Measurements from ENCODE around the gene TMOD2. TPM values are rescaled to one million over a fixed set of nuclear protein-coding genes. Genes with fewer than 3 reads are reported as not detected.

The TMOD2 gene
- total RNA-seq, 6 experiments from 2014 or later = 1.1 to 2.5 (median 1.3) TPM

- no peak for TF ChIP-seq POLR2A (IDR thresholded peaks at IDR 0.05)
- TF ChIP-seq, protein P1, sequence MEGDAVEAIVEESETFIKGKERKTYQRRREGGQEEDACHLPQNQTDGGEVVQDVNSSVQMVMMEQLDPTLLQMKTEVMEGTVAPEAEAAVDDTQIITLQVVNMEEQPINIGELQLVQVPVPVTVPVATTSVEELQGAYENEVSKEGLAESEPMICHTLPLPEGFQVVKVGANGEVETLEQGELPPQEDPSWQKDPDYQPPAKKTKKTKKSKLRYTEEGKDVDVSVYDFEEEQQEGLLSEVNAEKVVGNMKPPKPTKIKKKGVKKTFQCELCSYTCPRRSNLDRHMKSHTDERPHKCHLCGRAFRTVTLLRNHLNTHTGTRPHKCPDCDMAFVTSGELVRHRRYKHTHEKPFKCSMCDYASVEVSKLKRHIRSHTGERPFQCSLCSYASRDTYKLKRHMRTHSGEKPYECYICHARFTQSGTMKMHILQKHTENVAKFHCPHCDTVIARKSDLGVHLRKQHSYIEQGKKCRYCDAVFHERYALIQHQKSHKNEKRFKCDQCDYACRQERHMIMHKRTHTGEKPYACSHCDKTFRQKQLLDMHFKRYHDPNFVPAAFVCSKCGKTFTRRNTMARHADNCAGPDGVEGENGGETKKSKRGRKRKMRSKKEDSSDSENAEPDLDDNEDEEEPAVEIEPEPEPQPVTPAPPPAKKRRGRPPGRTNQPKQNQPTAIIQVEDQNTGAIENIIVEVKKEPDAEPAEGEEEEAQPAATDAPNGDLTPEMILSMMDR (IDR thresholded peaks at IDR 0.05) = no peak
- peaks cover 0 to 7% (median 1%) of the 10 kb centered on the region in 4 donors for H3K9me3 ChIP-seq
- intact Hi-C loops (cut with DNase I) = no loop called here
- no peaks in the 10 kb centered on the region for H3K27me3 ChIP-seq
- ATAC-seq (peak; percentile 89 to 96 (median 92)), DNase-seq (no peak)
- no peak overlapping the region for H3K4me3 ChIP-seq
- peak overlapping the region in 1 of 3 donors; percentile 36 for H3K27ac ChIP-seq
- peaks cover 0 to 22% (median 5%) of the 10 kb centered on the region in 4 donors for H3K4me1 ChIP-seq
- H3K36me3 ChIP-seq = no peaks in the 10 kb centered on the region
Observed at GRCh38 chr15:51816611-51817010, 65.2 kb downstream of the TMOD2 start.

- H3K4me3 ChIP-seq = no peak overlapping the region
- WGBS (ENCODE audit: insufficient coverage, low coverage, low lambda C conversion rate, missing lambda C conversion rate) = 92% methylated on average over 3 of the region's 3 CpGs
- no peaks in the 10 kb centered on the region for H3K36me3 ChIP-seq
- ATAC-seq = no peak
- H3K4me1 ChIP-seq = peaks cover 0 to 22% (median 5%) of the 10 kb centered on the region in 4 donors
- no peak for TF ChIP-seq POLR2A (IDR thresholded peaks at IDR 0.05)
- TF ChIP-seq, protein P1 (IDR thresholded peaks at IDR 0.05) = no peak
- H3K27ac ChIP-seq = no peak overlapping the region
- no peak for DNase-seq
- H3K27me3 ChIP-seq = no peaks in the 10 kb centered on the region
- intact Hi-C loops (cut with DNase I) = no loop called here
- peaks cover 0 to 7% (median 1%) of the 10 kb centered on the region in 4 donors for H3K9me3 ChIP-seq
Observed at GRCh38 chr15:51818150-51818549, 66.8 kb downstream of the TMOD2 start.

- WGBS (ENCODE audit: insufficient coverage, low coverage, low lambda C conversion rate, missing lambda C conversion rate) = 77% methylated on average over 3 of the region's 3 CpGs
- Histone ChIP-seq H3K4me1 (peaks cover 0 to 4% (median 0%) of the 10 kb centered on the region in 4 donors), H3K36me3 (no peaks in the 10 kb centered on the region), H3K4me3 (no peak overlapping the region), H3K27ac (no peak overlapping the region), H3K9me3 (peaks cover 0 to 7% (median 0%) of the 10 kb centered on the region in 4 donors), H3K27me3 (no peaks in the 10 kb centered on the region)
- no peak for DNase-seq
- intact Hi-C loops (cut with DNase I) = no loop called here
- no peak for TF ChIP-seq POLR2A (IDR thresholded peaks at IDR 0.05)
- TF ChIP-seq, protein P1 (IDR thresholded peaks at IDR 0.05) = no peak
- no peak for ATAC-seq
Observed at GRCh38 chr15:51825698-51826097, 74.3 kb downstream of the TMOD2 start.

DNA sequence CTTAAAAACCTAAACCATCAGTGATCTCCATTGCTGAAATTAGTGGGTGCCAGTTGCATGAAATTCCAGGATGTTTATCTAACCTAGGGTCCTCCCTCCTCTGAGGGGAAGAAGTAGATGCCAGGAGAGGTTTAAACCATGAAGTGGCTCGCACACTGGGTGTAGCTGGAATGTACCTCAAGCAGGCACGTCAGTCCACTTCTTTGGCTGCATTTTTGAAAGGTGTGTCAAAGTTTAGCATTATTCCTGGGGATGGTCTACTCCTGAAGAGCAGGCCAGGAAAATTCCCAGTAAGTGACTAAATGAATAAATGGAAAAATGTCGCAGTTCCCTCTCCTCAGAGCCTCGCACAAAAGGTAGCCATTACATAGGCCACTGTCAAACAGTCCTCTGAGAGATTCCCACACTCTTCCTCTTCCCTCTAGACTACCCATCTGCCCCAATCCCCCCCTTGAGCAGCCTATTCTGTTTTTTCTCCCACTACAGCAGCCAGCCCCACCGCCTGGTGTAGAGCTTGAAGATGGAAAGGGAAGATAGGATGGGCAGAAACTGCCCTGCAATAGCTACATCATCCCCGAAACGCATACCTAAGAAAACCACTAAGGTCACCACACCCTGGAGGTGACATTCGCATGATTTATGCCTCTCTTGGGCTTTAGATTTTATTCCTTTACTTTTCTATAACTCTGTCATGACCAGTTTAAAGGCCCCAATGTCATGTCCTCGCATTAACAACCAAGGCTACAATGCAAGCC, 77.4 kb downstream of the TMOD2 start:
- no peaks in the 10 kb centered on the region for H3K9me3 ChIP-seq
- 59% methylated on average over 9 of the region's 9 CpGs for WGBS (ENCODE audit: insufficient coverage, low coverage, low lambda C conversion rate, missing lambda C conversion rate)
- no peak for ATAC-seq
- no peaks in the 10 kb centered on the region for H3K36me3 ChIP-seq
- peaks cover 0 to 26% (median 2%) of the 10 kb centered on the region in 4 donors for H3K4me1 ChIP-seq
- H3K4me3 ChIP-seq = no peak overlapping the region
- intact Hi-C loops (cut with DNase I) = no loop called here
- DNase-seq = no peak
- no peaks in the 10 kb centered on the region for H3K27me3 ChIP-seq
- H3K27ac ChIP-seq = no peak overlapping the region
- TF ChIP-seq, protein P1 (IDR thresholded peaks at IDR 0.05) = no peak
- no peak for TF ChIP-seq POLR2A (IDR thresholded peaks at IDR 0.05)
